CD4-positive, alpha-beta T cell (primary cell): ENCODE results near the gene FAM228A. TPM values are rescaled to one million over a fixed set of nuclear protein-coding genes. Genes with fewer than 3 reads are reported as not detected.

Experiments used
- ATAC-seq: fragments of 200-7000 bp; cut with Tn5 transposase; one replicate; pipeline ENCODE4 v1.10.0; 2022; ENCODE audit warnings: mild to moderate bottlenecking; ENCODE audit not compliant: poor library complexity
- CTCF ChIA-PET: fragments of 350-600 bp; sonication (Branson Sonifier 250); formaldehyde crosslinking; loops from one replicate; lab custom pipeline; 2021; ENCODE audit warnings: antibody characterized with exemption, inconsistent platforms; lab: Charles Lee
- POLR2A ChIA-PET: fragments of 350-600 bp; sonication (Branson Sonifier 250); formaldehyde crosslinking; loops from one replicate; lab custom pipeline; 2021; ENCODE audit warnings: antibody characterized with exemption, inconsistent platforms; lab: Charles Lee
- DNase-seq, 14 experiments: peaks; one replicate each; pipeline ENCODE4 v3.0.0-alpha.2; 2013 to 2020; ENCODE audit warnings: mixed read lengths in 2 of 14
- H3K27ac ChIP-seq, 2 donors: one replicate each; pipeline versions ENCODE4 v1.5.1 to v1.7.0; 2013; ENCODE audit warnings: low read length in 2 of 2, low read depth in 1 of 2, mild to moderate bottlenecking in 1 of 2
- H3K27me3 ChIP-seq, 2 experiments: 1 replicate in 1 of 2; 2 replicates in 1 of 2; pipeline versions ENCODE4 v1.6.1 to v1.7.0; 2013; ENCODE audit warnings: low read length in 2 of 2, control low read depth in 1 of 2, mild to moderate bottlenecking in 1 of 2, moderate library complexity in 1 of 2; ENCODE audit not compliant: insufficient read depth in 2 of 2, control insufficient read depth in 1 of 2
- H3K36me3 ChIP-seq: one replicate; pipeline ENCODE4 v1.6.1; 2013; ENCODE audit warnings: low read length, control low read depth; ENCODE audit not compliant: insufficient read depth
- H3K4me1 ChIP-seq: one replicate; pipeline ENCODE4 v1.6.1; 2013; ENCODE audit warnings: low read length, control low read depth; ENCODE audit not compliant: insufficient read depth
- H3K4me3 ChIP-seq: one replicate; pipeline ENCODE4 v1.5.1; 2013; ENCODE audit warnings: mild to moderate bottlenecking, low read length, moderate library complexity
- H3K9me3 ChIP-seq, 2 experiments: 1 replicate in 1 of 2; 2 replicates in 1 of 2; pipeline versions ENCODE4 v1.6.1 to v1.7.0; 2013; ENCODE audit warnings: low read length in 2 of 2, mild to moderate bottlenecking in 2 of 2, control low read depth in 1 of 2, moderate library complexity in 1 of 2; ENCODE audit not compliant: control insufficient read depth in 1 of 2, insufficient read depth in 1 of 2
- H3K27ac Mint-ChIP-seq: one replicate; pipeline ENCODE4 v1.8.0; 2020; ENCODE audit warnings: mixed read lengths
- H3K27me3 Mint-ChIP-seq: one replicate; pipeline ENCODE4 v1.8.0; 2021; ENCODE audit warnings: mixed read lengths
- H3K36me3 Mint-ChIP-seq: one replicate; pipeline ENCODE4 v1.8.0; 2021; ENCODE audit warnings: low read depth, mixed read lengths
- H3K4me1 Mint-ChIP-seq: one replicate; pipeline ENCODE4 v1.8.0; 2021; ENCODE audit warnings: low read depth, mixed read lengths
- H3K4me3 Mint-ChIP-seq: one replicate; pipeline ENCODE4 v1.8.0; 2020; ENCODE audit warnings: mild to moderate bottlenecking, mixed read lengths
- H3K9me3 Mint-ChIP-seq: one replicate; pipeline ENCODE4 v1.8.0; 2020; ENCODE audit warnings: mixed read lengths
- intact Hi-C, 2 experiments: fragments of 100-400 bp; cut with DNase I in 1 of 2; cut with micrococcal nuclease in 1 of 2; formaldehyde crosslinking; loops; one replicate each; pipeline versions ENCODE4 v1.15.1 to v1.9.0; 2023 to 2025; cut with DNase I, micrococcal nuclease
- total RNA-seq, 174 experiments: library from RNA in 2 of 174; stranded (reverse) in 2 of 174; gene quantifications; one replicate each; pipeline ENCODE4 v1.2.3 and lab custom pipeline; 2021 to 2026
- TF ChIP-seq, protein P1 (sequence below): fragments of 200-600 bp; IDR thresholded peaks from one replicate; pipeline ENCODE4 v1.8.0; 2022; ENCODE audit warnings: antibody characterized with exemption, mild to moderate bottlenecking

Gene FAM228A
- total RNA-seq, 2 experiments from 2014 or later = 0.20 to 0.22 TPM

DNA sequence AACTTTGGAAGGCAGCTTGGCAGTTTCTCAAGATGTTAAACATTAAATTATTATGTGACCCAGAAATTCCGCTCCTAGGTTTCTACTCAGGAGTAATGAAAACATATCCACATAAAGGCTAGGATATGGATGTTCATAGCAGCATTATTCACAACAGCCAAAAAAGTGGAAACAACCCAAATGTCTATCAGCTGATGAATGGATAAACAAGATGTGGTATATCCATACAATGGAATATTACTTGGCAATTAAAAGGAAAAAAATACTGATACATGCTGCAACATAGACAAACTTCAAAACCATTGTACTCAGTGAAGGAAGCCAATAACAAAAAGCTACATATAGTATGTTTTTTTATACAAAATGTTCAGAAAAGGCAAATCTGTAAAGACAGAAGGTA, 12.4 kb upstream of the FAM228A start:
- TF ChIP-seq, protein P1, sequence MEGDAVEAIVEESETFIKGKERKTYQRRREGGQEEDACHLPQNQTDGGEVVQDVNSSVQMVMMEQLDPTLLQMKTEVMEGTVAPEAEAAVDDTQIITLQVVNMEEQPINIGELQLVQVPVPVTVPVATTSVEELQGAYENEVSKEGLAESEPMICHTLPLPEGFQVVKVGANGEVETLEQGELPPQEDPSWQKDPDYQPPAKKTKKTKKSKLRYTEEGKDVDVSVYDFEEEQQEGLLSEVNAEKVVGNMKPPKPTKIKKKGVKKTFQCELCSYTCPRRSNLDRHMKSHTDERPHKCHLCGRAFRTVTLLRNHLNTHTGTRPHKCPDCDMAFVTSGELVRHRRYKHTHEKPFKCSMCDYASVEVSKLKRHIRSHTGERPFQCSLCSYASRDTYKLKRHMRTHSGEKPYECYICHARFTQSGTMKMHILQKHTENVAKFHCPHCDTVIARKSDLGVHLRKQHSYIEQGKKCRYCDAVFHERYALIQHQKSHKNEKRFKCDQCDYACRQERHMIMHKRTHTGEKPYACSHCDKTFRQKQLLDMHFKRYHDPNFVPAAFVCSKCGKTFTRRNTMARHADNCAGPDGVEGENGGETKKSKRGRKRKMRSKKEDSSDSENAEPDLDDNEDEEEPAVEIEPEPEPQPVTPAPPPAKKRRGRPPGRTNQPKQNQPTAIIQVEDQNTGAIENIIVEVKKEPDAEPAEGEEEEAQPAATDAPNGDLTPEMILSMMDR = no peak
- Histone ChIP-seq H3K4me1 (no peaks in the 10 kb centered on the region), H3K4me3 (no peak overlapping the region), H3K27ac (no peak overlapping the region), H3K27me3 (no peaks in the 10 kb centered on the region), H3K9me3 (no peaks in the 10 kb centered on the region), H3K36me3 (no peaks in the 10 kb centered on the region)
- no peak overlapping the region for H3K27ac Mint-ChIP-seq
- no peak for DNase-seq
- H3K27me3 Mint-ChIP-seq = no peaks in the 10 kb centered on the region
- H3K4me1 Mint-ChIP-seq = no peaks in the 10 kb centered on the region
- POLR2A ChIA-PET = no interaction called here
- CTCF ChIA-PET = no interaction called here
- H3K36me3 Mint-ChIP-seq = peaks cover 12% of the 10 kb centered on the region
- H3K4me3 Mint-ChIP-seq = no peak overlapping the region
- intact Hi-C loops = no loop called here
- H3K9me3 Mint-ChIP-seq = no peaks in the 10 kb centered on the region
- no peak for ATAC-seq

- H3K4me1 ChIP-seq = no peaks in the 10 kb centered on the region
- Mint-ChIP-seq H3K4me3 (no peak overlapping the region), H3K27me3 (no peaks in the 10 kb centered on the region), H3K36me3 (peaks cover 13% of the 10 kb centered on the region), H3K4me1 (no peaks in the 10 kb centered on the region), H3K9me3 (no peaks in the 10 kb centered on the region), H3K27ac (no peak overlapping the region)
- ATAC-seq (no peak), DNase-seq (no peak)
- TF ChIP-seq, protein P1 = no peak
- H3K4me3 ChIP-seq = no peak overlapping the region
- CTCF ChIA-PET = no interaction called here
- H3K27ac ChIP-seq = no peak overlapping the region
- no peaks in the 10 kb centered on the region for H3K9me3 ChIP-seq
- intact Hi-C loops = no loop called here
- H3K36me3 ChIP-seq = no peaks in the 10 kb centered on the region
- H3K27me3 ChIP-seq = no peaks in the 10 kb centered on the region
- POLR2A ChIA-PET = no interaction called here
These were observed 11.7 kb upstream of the FAM228A start for GRCh38 chr2:24163186-24163585.

DNA sequence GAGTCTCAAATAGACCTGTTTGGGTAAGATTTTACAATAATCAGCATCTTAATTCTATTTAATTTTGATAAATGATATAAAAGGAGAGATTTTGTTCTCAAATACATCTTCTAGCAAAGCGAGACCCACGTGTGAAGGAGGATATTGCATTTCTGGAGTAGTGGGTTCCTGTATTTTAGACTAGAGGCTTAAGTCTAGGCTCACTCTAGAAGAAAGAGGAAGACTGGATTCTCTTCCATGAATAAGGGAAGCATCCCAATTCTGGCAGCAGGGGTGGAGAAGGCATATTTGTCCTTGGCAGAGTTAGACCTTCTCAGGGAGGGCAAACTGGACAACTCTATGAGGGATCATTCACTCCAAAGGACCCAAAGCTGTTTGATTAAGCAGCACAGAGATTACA, 11.3 kb upstream of the FAM228A start:
- Mint-ChIP-seq H3K27ac (no peak overlapping the region), H3K36me3 (peaks cover 14% of the 10 kb centered on the region), H3K4me1 (no peaks in the 10 kb centered on the region), H3K9me3 (no peaks in the 10 kb centered on the region), H3K27me3 (no peaks in the 10 kb centered on the region), H3K4me3 (no peak overlapping the region)
- DNase-seq (no peak), ATAC-seq (no peak)
- Histone ChIP-seq H3K4me1 (no peaks in the 10 kb centered on the region), H3K4me3 (no peak overlapping the region), H3K9me3 (no peaks in the 10 kb centered on the region), H3K36me3 (no peaks in the 10 kb centered on the region), H3K27ac (no peak overlapping the region), H3K27me3 (no peaks in the 10 kb centered on the region)
- ChIA-PET CTCF (interaction anchor here (1.1 kb wide), 1 partner anchor 339 kb away, joined by 4 read pairs; no protein-coding TSS in a partner anchor), POLR2A (no interaction called here)
- TF ChIP-seq, protein P1 = no peak
- intact Hi-C loops = no loop called here
